ENCODE data around the gene PIN1. TPM values are rescaled to one million over a fixed set of nuclear protein-coding genes. Genes with fewer than 3 reads are reported as not detected.

Gene PIN1
- total and polyA plus RNA-seq, 2 of the 13 experiments (the other 11 are each of a cell fraction or from before 2014, with no cell fraction given): 31.9 to 72.0 TPM

- no peak; the same call in 1 of the 2 replicates for TF ChIP-seq HOXA5 (CRISPR knock-in tag; IDR thresholded peaks at IDR 0.05)
- no peak for TF ChIP-seq NFE2L1 (CRISPR knock-in tag; IDR thresholded peaks at IDR 0.05; ENCODE audit: borderline replicate concordance)
- no peak for TF ChIP-seq MLXIP (CRISPR knock-in tag; IDR thresholded peaks at IDR 0.05; ENCODE audit: borderline replicate concordance)
- no peak for TF ChIP-seq ZNF549 (CRISPR knock-in tag; IDR thresholded peaks at IDR 0.05)
- TF ChIP-seq ATF7-NPFF (CRISPR knock-in tag; IDR thresholded peaks at IDR 0.05; ENCODE audit: low read depth): no peak
- TF ChIP-seq ZNF777 (CRISPR knock-in tag; IDR thresholded peaks at IDR 0.05): peak; percentile 45; the same call in 1 of the 2 replicates
- TF ChIP-seq ZNF282 (IDR thresholded peaks at IDR 0.05; ENCODE audit: partially characterized antibody): no peak
- TF ChIP-seq ZNF143 (CRISPR knock-in tag; IDR thresholded peaks at IDR 0.05): peak; percentile 68
- TF ChIP-seq ZNF703 (CRISPR knock-in tag; IDR thresholded peaks at IDR 0.05; ENCODE audit: borderline replicate concordance): no peak; the same call in 1 of the 2 replicates
- TF ChIP-seq ZEB1 (IDR thresholded peaks at IDR 0.05; ENCODE audit: insufficient replicate concordance, low read depth): peak; percentile 90
- no peak for TF ChIP-seq TCF7L2 (IDR thresholded peaks at IDR 0.05; ENCODE audit: low read depth, low read length)
- 0 out of 2 replicates have a peak, but pooled peaks have one; percentile 34 for TF ChIP-seq TOE1 (CRISPR knock-in tag; IDR thresholded peaks at IDR 0.05)
- TF ChIP-seq EEA1 (CRISPR knock-in tag; IDR thresholded peaks at IDR 0.05; ENCODE audit: borderline replicate concordance): peak; percentile 69; the same call in 1 of the 2 replicates
- TF ChIP-seq BCLAF1 (IDR thresholded peaks at IDR 0.05): no peak
- TF ChIP-seq ZNF841 (CRISPR knock-in tag; IDR thresholded peaks at IDR 0.05; ENCODE audit: borderline replicate concordance): no peak
- TF ChIP-seq TARDBP (CRISPR knock-in tag; IDR thresholded peaks at IDR 0.05): peak; percentile 68; the same call in 1 of the 2 replicates
- TF ChIP-seq NFYC (CRISPR knock-in tag; IDR thresholded peaks at IDR 0.05): peak; percentile 25; the same call in 1 of the 2 replicates
- no peak; the same call in 1 of the 2 replicates for TF ChIP-seq ZBTB37 (CRISPR knock-in tag; IDR thresholded peaks at IDR 0.05)
- TF ChIP-seq FOSL1 (CRISPR knock-in tag; IDR thresholded peaks at IDR 0.05; ENCODE audit: borderline replicate concordance): no peak
- no peak; the same call in none of the 2 replicates for TF ChIP-seq IKZF5 (CRISPR knock-in tag; IDR thresholded peaks at IDR 0.05)
- peak; percentile 60; the same call in 1 of the 2 replicates for TF ChIP-seq ZNF335 (CRISPR knock-in tag; IDR thresholded peaks at IDR 0.05)
Observed at GRCh38 chr19:9827289-9828238, 7.6 kb upstream of the PIN1 start, which contains the start of gene UBL5 (continued).
